Cerebellar nuclear complex (tissue), 1 donor: ENCODE results near the gene PREX1.

ENCODE experiments used
- DNase-seq, 2 experiments: peaks; one replicate each; lab custom pipeline; 2025; lab: John Stamatoyannopoulos, UW

Gene PREX1

GRCh38 chr20:48582673-48582985, 245.2 kb downstream of the PREX1 start:
- no peak for DNase-seq

GRCh38 chr20:48581167-48581566, 246.6 kb downstream of the PREX1 start:
- no peak for DNase-seq

- no peak for DNase-seq
Measured at GRCh38 chr20:48578397-48579098, 249.3 kb downstream of the PREX1 start.

GRCh38 chr20:48577557-48577956, 250.2 kb downstream of the PREX1 start:
- DNase-seq: no peak

GRCh38 chr20:48574383-48574782, 253.4 kb downstream of the PREX1 start:
- no peak for DNase-seq
